Chondrocyte (in vitro differentiated cells): Measurements from ENCODE around the gene UHRF1. TPM values are rescaled to one million over a fixed set of nuclear protein-coding genes. Genes with fewer than 3 reads are reported as not detected.
A peak's percentile ranks its signal among the peaks of the same experiment; 100 is the strongest.

Source experiments
- DNase-seq: peaks from one replicate; pipeline ENCODE4 v3.0.0; 2021; ENCODE audit warnings: mixed read lengths, low spot score
- H3K27ac Mint-ChIP-seq: one replicate; pipeline ENCODE4 v1.8.0; 2021; ENCODE audit warnings: mild to moderate bottlenecking, moderate library complexity, mixed read lengths; ENCODE audit not compliant: unreplicated experiment
- H3K27me3 Mint-ChIP-seq: 2 replicates; pipeline ENCODE4 v1.8.0; 2021; ENCODE audit warnings: low read depth, mixed read lengths
- H3K36me3 Mint-ChIP-seq: 2 replicates; pipeline ENCODE4 v1.8.0; 2021; ENCODE audit warnings: low read depth, mixed read lengths
- H3K4me1 Mint-ChIP-seq: 2 replicates; pipeline ENCODE4 v1.8.0; 2021; ENCODE audit warnings: low read depth, mild to moderate bottlenecking, mixed read lengths
- H3K4me3 Mint-ChIP-seq: one replicate; pipeline ENCODE4 v1.8.0; 2021; ENCODE audit warnings: mild to moderate bottlenecking, moderate library complexity, mixed read lengths; ENCODE audit not compliant: unreplicated experiment
- H3K9me3 Mint-ChIP-seq: 2 replicates; pipeline ENCODE4 v1.8.0; 2021; ENCODE audit warnings: low read depth, mixed read lengths
- CTCF ChIP-seq: fragments of 200-600 bp; sonication (generic); IDR thresholded peaks from 2 replicates; pipeline ENCODE4 v1.5.0; 2021; ENCODE audit warnings: antibody characterized with exemption, mild to moderate bottlenecking, moderate library complexity
- total RNA-seq: library from RNA; stranded (reverse); gene quantifications from 3 replicates; pipeline ENCODE4 v1.2.1, GENCODE V29; 2021

UHRF1 gene
- total RNA-seq, 1 donor from 2014 or later, result 17.4 TPM

GRCh38 chr19:5001615-5002014 is 92.3 kb downstream of the UHRF1 start:
- no peak overlapping the region for H3K4me3 Mint-ChIP-seq
- no peaks in the 10 kb centered on the region for H3K9me3 Mint-ChIP-seq
- peak overlapping the region; percentile 93 for H3K27ac Mint-ChIP-seq
- no peak for DNase-seq
- H3K4me1 Mint-ChIP-seq, result peaks cover 37% of the 10 kb centered on the region
- peak; percentile 84 for TF ChIP-seq CTCF
- H3K36me3 Mint-ChIP-seq, result peaks cover 7% of the 10 kb centered on the region
- H3K27me3 Mint-ChIP-seq, result no peaks in the 10 kb centered on the region

GRCh38 chr19:5002143-5002542 is 92.8 kb downstream of the UHRF1 start:
- Mint-ChIP-seq H3K27me3 (no peaks in the 10 kb centered on the region), H3K9me3 (no peaks in the 10 kb centered on the region), H3K36me3 (peaks cover 6% of the 10 kb centered on the region), H3K27ac (peak overlapping the region; percentile 93), H3K4me1 (peaks cover 33% of the 10 kb centered on the region), H3K4me3 (no peak overlapping the region)
- DNase-seq, result no peak
- no peak for TF ChIP-seq CTCF

- peaks cover 6% of the 10 kb centered on the region for H3K9me3 Mint-ChIP-seq
- DNase-seq, result no peak
- no peaks in the 10 kb centered on the region for H3K27me3 Mint-ChIP-seq
- peaks cover 5% of the 10 kb centered on the region for H3K36me3 Mint-ChIP-seq
- no peak for TF ChIP-seq CTCF
- H3K4me3 Mint-ChIP-seq, result no peak overlapping the region
- peak overlapping the region; percentile 38 for H3K27ac Mint-ChIP-seq
- peaks cover 39% of the 10 kb centered on the region for H3K4me1 Mint-ChIP-seq
Measured at GRCh38 chr19:5003781-5004180, 94.5 kb downstream of the UHRF1 start.

- Mint-ChIP-seq H3K4me3 (no peak overlapping the region), H3K36me3 (peaks cover 5% of the 10 kb centered on the region), H3K27ac (no peak overlapping the region), H3K4me1 (peaks cover 39% of the 10 kb centered on the region), H3K9me3 (peaks cover 6% of the 10 kb centered on the region), H3K27me3 (no peaks in the 10 kb centered on the region)
- TF ChIP-seq CTCF, result no peak
- DNase-seq, result no peak
Measured at GRCh38 chr19:5005096-5005495, 95.8 kb downstream of the UHRF1 start.

GRCh38 chr19:5006201-5006600 is 96.9 kb downstream of the UHRF1 start:
- Mint-ChIP-seq H3K4me3 (no peak overlapping the region), H3K27me3 (no peaks in the 10 kb centered on the region), H3K9me3 (peaks cover 6% of the 10 kb centered on the region), H3K27ac (no peak overlapping the region), H3K4me1 (peaks cover 35% of the 10 kb centered on the region), H3K36me3 (peaks cover 3% of the 10 kb centered on the region)
- TF ChIP-seq CTCF, result no peak
- no peak for DNase-seq
